NCI-H1105 treated with DMSO at 0.1 percent for 48 hours (cell line): ENCODE data around the gene OSER1.
A peak's percentile ranks its signal among the peaks of the same experiment; 100 is the strongest.
"Not testable (repeated sequence)": the region's sequence is repeated elsewhere in the genome, so short reads cannot be mapped to it uniquely, and the experiment has no call there.

Source experiments
- DNase-seq: peaks from one replicate; lab custom pipeline; 2025; lab: John Stamatoyannopoulos, UW

OSER1 gene

DNA sequence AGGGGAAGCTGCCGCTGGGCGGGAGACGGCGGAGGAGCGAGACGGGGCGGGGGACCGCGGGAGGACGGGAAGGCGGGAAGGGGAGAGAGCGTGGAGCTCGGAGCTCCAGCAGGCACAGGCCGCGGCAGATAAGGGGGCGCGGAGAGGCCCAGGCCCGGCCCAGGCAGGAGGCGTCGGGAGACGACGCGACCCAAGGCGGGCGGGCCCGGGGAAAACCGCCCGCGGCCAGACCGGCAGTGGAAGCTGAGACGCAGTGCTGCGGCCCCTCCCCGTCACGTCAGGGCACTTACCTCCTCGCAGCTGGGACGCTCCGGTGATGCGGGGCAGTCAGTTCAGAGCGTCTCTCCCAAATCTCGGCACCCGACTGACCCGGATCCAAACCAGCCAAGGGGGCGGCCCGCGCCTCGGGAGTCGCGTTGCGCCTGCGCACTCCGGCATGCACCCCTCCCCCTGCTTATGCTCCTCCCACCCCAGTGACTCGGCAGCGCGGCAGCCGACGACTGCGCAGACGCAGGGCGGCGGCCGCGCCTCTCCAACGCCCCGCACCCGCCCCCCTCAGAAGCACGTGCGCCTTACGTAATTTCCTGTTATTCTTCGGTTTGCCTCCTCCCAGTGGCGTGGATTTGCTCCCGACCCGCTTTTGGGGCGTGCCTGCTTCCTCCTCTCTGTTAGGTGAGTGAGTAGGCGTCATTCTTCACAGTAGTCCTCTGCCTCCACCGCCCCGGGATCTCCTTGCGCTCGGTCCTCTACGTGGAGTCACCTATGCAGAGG lies at the start of gene OSER1:
Gene OSER1 (minus strand): TSS at position 366 of the 771 bp plus-strand sequence. CDS start 3,814 bp downstream, outside the sequence.
- DNase-seq, result peak; percentile 98

DNA sequence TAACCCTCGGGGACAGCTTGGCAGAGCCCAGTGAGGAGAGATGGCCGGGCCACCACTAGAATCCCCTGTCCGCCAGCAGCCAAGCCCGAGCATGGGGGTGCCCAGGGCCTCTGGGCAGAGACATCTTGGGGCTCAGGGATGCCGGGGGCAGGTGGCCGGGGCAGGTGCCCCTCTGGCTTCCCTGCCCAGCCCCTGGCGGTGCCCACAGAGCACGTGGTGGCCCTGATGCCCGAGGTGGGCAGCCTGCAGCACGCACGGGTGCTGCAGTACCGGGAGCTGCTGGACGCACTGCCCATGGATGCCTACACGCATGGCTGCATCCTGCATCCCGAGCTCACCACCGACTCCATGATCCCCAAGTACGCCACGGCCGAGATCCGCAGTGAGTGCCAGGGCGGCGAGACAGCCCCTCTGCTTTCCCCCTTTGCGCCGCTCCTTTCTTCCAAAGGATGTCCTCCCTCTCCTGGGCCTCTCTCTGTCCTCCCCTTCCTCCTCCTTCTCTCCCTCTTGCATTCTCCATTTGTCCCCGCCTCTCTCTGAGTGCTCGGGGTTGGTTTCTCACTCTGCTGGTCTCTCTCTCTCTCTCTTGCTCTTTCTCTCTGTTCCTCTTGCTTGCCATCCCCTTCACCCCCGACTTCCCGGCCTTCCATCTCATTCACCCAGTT lies 47.8 kb upstream of the OSER1 start:
- no peak for DNase-seq

DNA sequence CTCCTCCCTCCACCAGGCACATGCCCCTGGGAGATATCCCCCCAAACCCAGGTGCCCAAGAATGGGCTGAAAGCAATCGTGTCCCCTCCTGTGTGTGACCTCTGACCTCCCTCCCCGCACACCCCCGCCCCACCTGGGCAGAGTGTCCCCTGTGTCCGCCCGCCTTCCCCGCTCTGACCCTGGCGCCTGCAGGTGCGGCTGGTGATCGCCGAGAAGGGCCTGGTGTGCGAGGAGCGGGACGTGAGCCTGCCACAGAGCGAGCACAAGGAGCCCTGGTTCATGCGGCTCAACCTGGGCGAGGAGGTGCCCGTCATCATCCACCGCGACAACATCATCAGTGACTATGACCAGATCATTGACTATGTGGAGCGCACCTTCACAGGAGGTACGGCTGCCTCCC lies 46.4 kb upstream of the OSER1 start:
- no peak for DNase-seq

DNA sequence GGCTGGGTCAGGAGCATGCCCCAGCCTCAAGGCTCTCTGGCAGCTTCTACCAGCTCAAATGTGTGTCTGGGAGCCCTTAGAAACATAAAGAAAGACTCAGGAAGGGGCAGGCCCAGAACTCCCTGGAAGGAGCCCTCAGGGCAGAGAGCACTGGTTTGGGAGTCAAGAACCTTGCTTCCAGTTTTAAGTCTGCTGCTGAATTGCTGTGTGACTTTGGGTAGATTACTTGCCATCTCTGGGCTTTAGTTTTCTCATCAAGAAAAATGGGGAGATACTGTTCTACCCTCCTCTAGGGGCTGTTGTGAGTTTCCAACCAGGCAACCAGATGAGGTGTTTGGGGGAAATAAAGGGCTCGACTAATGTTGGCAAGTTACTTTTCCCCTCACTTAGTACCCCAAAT lies 45.4 kb upstream of the OSER1 start:
- DNase-seq, result no peak

DNA sequence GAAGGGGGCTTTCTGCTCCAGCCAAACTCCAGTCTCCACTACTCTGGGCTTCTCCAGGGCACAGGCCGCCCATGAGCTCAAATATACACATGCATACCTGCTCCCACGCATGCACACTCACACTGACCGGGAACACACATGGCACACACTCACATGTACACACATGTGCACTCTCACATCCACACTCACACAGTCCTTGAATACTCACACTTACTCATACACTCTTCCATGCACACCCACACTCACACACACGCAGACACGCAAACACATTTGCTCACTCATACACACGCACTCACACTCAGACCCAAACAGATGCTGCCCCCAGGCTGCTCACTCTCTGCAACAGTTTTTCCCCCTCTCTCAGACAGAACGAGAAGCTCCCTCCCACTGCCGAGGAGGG lies 43.5 kb upstream of the OSER1 start:
- DNase-seq, result no peak

DNA sequence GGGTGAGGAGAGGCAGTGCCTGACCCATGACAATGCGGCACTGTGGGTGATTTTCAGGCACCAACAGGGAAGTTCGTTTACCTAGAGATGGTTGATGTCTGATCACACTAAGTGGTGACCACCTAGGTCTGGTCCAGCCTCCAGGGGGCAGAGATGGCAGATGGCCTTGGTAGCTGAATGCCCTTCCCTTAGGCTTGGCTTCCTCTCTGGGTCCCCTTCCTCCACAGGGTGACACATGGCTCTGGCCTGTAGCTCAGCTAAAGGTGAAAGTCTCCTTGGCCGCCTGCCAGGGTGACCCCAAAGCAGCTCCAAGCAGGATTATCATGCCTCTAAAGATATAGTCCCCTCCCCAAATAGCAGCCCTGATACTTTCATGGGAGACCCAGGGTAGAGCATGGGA lies 43.0 kb upstream of the OSER1 start:
- DNase-seq, result no peak

DNA sequence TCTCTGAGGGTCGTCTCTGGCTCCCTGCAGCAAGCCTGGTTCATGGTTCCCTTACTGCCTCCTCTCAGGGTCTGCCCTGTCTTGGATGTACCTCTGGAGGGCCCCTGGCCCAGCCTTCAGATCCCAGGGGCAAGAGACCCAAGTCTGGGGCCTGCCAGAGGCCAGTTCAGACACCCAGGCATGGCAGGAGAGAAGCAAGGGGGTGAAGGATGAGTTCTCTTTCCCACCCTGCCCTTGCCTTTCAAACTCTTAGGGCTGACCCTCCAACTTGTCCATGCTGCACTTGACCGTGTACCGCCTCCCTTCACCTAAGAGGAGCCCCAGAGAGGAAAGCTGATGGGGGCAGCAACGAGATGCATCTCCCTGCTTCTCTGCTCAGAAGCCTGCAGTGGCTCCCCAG lies 40.7 kb upstream of the OSER1 start:
- no peak for DNase-seq

DNA sequence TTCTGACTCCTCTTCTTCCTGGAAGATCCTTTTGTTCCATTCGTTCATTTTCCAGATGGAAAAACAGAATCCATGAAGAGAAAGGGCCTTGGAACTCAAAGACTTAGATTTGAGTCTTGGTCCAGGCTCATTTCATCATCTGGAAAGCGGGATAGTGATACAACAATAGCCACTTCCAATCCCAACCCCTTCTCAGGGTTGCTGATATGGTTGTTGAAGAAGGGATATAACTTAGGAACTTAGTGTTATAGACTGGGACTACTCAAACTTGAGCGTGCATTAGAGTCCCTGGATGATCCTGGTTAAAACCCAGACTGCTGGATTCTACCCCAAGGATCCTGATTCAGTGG lies 37.8 kb upstream of the OSER1 start:
- no peak for DNase-seq

DNA sequence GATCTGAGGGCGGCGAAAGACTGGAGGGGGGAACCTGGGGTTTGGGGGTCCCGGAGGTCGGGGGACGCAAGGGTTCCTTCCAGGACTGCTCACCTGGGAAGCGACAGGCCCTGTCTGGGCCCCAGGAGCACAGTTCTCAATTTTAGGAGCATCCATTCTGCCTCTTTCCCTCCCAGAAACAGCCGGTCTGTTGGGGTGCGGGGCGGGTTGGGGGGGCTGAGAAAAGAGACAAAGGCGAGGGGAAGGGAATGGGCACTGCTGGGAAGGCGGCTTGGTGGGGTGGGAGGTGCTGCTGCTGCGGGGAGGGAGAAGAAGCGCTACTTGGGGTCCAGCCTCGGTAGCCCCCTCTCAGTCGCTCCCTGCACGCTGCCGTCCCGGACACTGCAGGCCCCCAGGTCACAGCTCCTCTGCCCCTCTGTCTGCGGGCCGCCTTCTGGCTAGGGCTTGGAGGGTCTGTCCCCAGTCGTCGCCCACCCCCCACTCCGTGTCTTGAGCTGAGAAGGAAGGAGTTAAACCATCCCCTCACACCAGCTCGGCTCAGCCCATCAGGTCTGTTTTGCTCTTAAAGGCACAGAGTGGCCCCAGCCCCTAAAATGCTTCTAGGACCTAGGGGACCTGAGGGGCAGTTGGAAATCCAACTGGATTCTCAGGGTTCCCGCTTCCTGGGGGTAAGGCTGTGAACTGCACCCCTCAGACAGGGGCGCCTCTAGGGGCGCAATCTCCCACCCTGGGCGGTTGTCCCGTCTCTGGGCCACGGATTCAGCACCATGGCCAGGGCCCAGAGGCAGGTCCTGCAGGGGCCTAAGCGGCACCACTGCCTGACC lies 37.2 kb upstream of the OSER1 start:
- no peak for DNase-seq

DNA sequence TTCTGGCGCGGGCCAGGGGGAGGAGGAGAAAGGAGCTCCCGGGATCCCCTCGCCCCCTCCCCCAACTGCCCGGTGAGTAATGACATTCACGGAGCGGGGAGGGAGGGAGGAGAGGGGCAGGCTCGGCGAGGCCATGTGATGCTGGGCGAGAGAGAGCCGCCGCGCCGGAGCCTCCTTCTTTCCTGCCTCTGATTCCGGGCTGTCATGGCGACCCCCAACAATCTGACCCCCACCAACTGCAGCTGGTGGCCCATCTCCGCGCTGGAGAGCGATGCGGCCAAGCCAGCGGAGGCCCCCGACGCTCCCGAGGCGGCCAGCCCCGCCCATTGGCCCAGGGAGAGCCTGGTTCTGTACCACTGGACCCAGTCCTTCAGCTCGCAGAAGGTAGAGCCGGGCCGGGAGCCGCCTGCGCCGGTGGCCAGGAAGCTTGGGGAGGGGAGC lies 36.6 kb upstream of the OSER1 start, which contains the start of gene GDAP1L1:
Gene GDAP1L1 (plus strand): TSS at position 178 of the 441 bp plus-strand sequence. CDS start 27 bp downstream, at position 205.
- DNase-seq, result peak; percentile 54

DNA sequence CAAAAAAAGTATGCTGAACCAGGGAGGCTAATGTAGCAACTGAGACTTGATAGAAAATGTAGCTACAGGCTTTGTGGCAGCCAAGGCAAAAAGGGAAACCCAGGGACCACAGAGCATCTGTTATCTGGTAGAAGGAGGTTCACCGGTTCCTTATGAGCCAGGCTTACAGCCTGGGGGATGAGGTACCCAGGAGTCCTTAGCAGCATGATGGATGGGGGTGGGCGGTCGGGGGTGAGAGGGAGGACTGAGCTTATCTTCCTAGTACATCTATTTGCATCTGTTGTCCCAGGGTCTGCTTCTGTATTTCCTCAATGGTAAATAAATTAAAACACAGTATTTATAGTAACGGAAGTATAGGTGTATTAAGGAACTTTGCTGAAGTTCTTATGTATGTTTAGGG lies 35.4 kb upstream of the OSER1 start:
- DNase-seq, result no peak

DNA sequence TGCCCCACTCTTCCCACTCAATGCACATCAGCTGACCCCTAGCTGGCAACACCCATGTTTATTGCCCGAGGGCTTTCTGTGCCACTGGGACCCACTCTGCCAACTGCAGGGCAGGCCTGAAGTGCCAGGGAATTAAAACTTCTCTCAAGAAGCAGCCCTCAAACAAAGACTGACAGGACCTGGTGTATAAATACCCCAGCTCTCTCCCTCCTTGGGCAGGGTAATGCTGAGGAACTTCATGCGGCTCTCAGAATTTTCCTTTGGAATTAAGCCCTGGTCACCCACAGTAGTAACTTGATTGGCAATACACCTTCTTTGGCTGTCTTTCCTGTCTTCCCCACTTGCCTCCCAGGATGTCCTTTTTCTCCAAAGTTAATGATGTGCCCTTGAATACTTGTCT lies 31.2 kb upstream of the OSER1 start:
- DNase-seq, result no peak

DNA sequence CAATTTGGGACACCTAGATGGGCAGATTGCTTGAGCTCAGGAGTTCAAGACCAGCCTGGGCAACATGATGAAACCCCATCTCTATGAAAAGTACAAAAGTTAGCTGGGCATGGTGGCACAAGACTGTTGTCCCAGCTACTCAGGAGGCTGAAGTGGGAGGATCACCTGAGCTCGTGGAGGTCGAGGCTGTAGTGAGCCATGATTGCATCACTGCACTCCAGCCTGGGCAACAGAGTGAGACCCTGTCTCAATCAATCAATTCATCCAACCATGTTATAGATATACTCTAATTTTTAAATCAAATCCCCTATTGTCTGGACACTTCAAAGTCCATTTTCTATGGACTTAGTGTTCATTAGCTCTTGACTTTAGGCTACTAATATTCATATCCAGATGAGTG lies 26.3 kb upstream of the OSER1 start:
- DNase-seq, result not testable (repeated sequence)

DNA sequence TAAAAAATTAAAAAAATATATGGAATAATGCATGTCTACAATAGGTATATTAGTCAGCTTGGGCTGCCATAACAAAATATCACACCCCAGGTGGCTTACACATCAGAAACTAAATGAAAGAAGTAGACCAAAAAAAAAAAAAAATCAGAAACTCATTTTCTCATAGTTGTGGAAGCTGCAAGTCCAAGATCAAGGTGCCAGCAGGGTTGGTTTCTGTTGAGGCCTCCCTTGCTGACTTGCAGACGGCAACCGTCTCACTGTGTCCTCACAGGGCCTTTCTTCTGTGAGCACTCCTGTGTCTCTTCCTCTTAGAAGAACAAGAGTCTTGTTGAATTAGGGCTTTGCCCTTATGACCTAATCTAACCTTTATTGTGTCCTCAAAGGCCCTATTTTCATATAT lies 25.1 kb upstream of the OSER1 start:
- no peak for DNase-seq

DNA sequence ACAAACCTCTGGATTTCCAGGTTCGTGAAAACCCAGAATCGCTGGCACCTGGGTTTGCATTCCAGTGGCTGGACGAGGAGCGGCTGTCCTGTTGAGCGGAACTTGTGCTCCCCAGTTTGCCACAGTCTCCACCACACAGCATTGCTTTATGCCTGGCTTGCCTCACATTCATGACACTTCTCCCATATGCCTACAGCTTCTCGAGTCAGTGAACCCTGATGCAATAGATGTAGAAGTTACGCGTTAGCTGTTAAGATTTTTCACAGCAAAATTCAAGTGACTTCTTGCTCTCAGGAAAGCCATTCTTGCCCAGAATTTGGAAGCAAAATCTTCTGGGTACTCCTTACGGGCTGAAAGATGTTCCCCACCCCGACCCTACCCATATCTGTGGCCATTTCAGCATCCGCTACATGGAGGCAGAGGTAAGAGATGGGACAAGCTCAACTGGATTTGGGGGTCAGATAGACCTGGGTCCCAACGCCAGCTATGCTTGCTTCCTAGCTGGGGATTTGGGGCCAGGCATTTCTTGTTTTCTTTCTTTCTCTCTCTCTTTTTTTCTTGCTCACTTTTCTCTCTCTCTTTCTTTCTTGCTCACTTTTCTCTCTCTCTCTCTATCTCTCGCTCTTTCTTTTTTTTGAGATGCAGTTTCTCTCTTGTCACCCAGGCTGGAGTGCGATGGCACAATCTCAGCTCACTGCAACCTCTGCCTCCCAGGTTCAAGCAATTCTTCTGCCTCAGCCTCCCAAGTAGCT lies 24.2 kb upstream of the OSER1 start:
- DNase-seq, result no peak

DNA sequence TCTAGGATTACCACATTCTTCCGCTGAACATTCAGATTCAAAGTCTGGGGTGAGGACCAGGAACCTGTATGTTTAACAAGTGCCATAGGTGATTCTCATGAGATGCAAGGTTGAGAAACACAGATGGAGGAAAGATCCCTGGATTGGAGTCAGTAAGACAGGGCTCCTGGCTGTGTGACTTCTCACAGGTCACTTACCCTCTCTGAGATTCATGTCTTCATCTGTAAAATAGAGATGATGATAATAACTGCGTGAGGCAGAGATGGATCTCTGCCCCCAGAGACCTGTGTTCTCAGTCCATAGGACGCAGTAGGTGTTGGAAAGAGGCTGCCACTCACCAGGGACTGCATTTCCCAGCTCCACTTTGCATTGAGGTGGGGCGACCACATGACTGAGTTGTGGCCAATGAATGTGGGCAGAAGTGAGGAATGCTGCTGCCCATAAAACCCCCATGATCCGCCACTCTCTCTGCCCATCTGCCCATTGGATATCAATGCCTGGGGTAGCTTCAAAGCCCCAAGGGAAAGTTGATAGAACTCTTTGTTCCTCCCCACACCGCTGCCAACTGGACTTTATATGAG lies 23.0 kb upstream of the OSER1 start:
- no peak for DNase-seq

DNA sequence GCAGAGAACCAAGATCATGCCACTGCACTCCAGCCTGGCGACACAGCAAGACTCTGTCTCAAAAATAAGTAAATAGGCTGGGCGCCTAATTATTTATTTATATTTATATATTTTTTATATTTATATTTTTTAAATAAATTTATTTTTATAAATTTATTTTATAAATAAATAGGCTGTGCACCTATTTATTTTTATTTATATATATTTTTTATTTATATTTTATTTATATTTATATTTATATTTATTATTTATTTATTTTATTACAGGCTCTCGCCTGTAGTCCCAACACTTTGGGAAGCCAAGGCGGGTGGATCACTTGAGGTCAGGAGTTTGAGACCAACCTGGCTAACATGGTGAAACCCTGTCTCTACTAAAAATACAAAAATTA lies 21.9 kb upstream of the OSER1 start:
- DNase-seq, result not testable (repeated sequence)

DNA sequence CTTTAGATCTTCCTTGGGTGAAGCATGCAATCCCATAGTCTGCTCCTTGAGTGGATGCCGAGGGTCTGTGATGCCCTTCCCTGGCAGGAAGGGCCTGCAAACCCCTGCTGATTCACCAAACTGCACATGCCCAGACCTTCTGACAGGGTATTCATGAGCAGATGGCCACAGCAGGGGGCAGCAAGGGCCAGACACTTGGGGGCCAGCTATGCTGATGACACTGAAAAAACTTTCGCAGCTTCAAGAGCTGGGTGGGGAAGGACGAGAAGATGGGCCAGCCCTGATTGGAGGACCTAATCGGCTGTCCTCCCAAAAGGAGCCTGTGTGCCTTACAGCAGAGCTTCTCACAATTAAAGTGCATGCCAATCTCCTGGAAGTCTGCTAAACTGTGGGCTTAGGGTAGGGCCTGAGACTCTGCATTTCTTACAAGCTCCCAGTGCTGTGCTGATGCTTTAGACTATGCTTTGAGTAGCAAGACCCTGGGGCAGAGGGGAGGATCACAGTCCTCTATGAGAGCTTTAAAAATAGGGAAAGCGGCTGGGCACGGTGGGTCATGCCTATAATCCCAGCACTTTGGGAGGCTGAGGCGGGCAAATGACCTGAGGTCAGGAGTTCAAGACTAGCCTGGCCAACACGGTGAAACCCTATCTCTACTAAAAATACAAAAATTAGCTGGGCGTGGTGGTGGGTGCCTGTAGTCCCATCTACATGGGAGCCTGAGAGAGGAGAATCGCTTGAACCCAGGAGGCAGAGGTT lies 21.3 kb upstream of the OSER1 start:
- DNase-seq, result no peak

DNA sequence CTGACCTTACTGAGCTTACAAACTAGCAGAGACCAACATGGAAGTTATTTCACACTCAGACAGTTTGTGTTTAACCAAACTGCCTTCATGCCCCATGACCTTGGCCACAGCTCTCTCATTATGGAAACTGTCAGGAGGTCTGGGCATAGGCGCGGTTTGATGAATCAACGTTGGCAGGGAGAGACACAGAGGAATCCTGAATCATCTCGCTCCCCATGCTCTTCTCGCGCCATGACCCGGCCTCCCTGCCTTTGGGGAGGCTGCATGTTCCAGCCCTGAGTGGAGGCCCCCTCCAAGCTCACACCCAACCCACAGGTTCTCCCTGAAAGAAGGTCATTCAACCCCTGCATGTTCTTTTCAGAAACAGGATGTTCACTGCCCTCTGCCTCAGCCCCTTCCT lies 20.6 kb upstream of the OSER1 start:
- DNase-seq, result no peak

DNA sequence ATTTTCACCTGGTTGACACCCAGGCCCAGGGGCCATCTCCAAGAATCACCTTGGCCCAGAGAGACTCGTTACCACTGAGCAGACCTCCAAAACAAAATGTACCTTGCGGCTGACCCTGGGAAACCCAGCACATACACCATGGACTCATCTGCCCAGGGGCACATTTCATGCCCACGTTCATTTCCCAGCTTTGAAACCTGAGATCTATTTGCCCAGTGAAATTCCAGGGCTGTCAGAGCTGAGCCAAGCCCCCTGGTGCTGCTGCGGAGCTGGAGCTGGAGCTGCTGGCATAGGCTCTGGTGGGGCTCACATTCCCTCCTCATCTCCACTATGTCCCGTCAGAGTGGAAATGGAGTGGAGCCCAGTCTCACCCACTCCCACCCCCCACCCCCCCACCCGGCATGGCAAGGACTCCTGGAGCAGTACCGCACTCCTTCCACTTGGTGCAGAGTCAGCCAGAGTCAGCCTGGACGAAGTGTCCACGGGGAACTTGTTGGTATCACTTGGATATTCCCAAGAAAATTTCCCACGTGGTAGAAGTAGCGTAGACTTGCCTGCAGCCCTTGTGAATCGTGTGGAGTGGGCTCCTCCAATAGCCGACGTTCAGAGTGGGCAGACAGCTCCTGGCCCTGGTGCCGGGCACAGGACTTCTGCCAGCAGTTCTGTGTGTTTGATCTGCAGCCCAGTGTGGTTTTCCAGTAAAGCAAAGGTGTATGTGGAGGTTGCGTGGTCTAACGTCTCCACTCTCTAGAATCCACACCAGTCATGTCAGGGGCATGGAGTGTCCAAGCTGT lies 18.1 kb upstream of the OSER1 start:
- no peak for DNase-seq
